ENCODE data around the gene TFR2. TPM values are rescaled to one million over a fixed set of nuclear protein-coding genes. Genes with fewer than 3 reads are reported as not detected.

The TFR2 gene
- total RNA-seq, 1 experiment from 2014 or later = 9.1 TPM

DNA sequence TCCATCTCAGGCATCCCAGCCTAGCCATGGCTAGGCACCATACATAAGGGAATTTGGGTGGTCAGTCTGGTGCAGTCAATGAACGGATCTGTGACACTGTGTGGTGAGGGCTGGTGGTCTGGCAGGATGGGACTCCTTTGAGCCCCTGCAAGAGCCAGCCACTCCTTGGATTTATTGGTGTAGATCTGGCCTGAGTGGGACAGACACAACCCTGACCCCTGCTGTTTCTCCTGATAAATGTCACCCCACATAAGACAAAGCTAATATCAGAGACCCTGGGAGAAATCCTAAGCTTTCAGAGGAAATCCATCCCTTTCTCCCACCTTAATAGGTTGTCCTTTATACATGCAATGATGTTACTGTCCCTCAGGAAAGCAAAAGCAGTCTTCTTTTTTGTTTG is 52.9 kb downstream of the TFR2 start:
- Histone ChIP-seq H3K4me3 (ENCODE audit: low read depth in 2 of 2, low read length in 2 of 2) (no peak overlapping the region), H3K9me3 (ENCODE audit: control insufficient read depth, insufficient read depth, low read depth, low read length) (no peaks in the 10 kb centered on the region), H3K27me3 (ENCODE audit: control insufficient read depth, insufficient read depth, low read length) (no peaks in the 10 kb centered on the region), H3K27ac (ENCODE audit: low read length) (no peak overlapping the region), H3K4me1 (ENCODE audit: control insufficient read depth, insufficient read depth, low read length) (peaks cover 12% of the 10 kb centered on the region), H3K36me3 (ENCODE audit: control insufficient read depth, insufficient read depth, low read length) (no peaks in the 10 kb centered on the region)
- in situ Hi-C loops (cut with HindIII; ENCODE audit: low pct_unique_long_range_greater_than_20kb, low sequenced_read_pairs) (no loop called here), intact Hi-C loops (cut with micrococcal nuclease; ENCODE audit: unreplicated experiment) (no loop called here)
- no peak for TF ChIP-seq SIN3A (IDR thresholded peaks at IDR 0.05; ENCODE audit: borderline replicate concordance, insufficient read depth, low read depth, low read length)
- TF ChIP-seq, protein P1, sequence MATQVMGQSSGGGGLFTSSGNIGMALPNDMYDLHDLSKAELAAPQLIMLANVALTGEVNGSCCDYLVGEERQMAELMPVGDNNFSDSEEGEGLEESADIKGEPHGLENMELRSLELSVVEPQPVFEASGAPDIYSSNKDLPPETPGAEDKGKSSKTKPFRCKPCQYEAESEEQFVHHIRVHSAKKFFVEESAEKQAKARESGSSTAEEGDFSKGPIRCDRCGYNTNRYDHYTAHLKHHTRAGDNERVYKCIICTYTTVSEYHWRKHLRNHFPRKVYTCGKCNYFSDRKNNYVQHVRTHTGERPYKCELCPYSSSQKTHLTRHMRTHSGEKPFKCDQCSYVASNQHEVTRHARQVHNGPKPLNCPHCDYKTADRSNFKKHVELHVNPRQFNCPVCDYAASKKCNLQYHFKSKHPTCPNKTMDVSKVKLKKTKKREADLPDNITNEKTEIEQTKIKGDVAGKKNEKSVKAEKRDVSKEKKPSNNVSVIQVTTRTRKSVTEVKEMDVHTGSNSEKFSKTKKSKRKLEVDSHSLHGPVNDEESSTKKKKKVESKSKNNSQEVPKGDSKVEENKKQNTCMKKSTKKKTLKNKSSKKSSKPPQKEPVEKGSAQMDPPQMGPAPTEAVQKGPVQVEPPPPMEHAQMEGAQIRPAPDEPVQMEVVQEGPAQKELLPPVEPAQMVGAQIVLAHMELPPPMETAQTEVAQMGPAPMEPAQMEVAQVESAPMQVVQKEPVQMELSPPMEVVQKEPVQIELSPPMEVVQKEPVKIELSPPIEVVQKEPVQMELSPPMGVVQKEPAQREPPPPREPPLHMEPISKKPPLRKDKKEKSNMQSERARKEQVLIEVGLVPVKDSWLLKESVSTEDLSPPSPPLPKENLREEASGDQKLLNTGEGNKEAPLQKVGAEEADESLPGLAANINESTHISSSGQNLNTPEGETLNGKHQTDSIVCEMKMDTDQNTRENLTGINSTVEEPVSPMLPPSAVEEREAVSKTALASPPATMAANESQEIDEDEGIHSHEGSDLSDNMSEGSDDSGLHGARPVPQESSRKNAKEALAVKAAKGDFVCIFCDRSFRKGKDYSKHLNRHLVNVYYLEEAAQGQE (IDR thresholded peaks at IDR 0.05; ENCODE audit: insufficient read depth in 1 of 2, low read depth in 2 of 2, low read length in 1 of 2) = no peak
- TF ChIP-seq TCF7L2 (IDR thresholded peaks at IDR 0.05; ENCODE audit: low read depth, low read length) = no peak
- no peak for TF ChIP-seq CTCF (IDR thresholded peaks at IDR 0.05)
- TF ChIP-seq POLR2AphosphoS5 (IDR thresholded peaks at IDR 0.05; ENCODE audit: low read depth, low read length) = no peak
- ChIA-PET POLR2A (interaction anchor here (0.7 kb wide), 1 partner anchor 17 kb away, joined by 6 read pairs; no protein-coding TSS in a partner anchor), CTCF (interaction anchor here (0.5 to 1.3 kb wide), 7 partner anchors 9 to 80 kb away, joined by 3 to 9 read pairs (median 3); partner anchors contain the start of gene MOSPD3)
- no peak for ATAC-seq
- DNase-seq (ENCODE audit: low read depth, low spot score) = no peak
- BruUV-seq (replicated peaks) = no TSS peak

DNA sequence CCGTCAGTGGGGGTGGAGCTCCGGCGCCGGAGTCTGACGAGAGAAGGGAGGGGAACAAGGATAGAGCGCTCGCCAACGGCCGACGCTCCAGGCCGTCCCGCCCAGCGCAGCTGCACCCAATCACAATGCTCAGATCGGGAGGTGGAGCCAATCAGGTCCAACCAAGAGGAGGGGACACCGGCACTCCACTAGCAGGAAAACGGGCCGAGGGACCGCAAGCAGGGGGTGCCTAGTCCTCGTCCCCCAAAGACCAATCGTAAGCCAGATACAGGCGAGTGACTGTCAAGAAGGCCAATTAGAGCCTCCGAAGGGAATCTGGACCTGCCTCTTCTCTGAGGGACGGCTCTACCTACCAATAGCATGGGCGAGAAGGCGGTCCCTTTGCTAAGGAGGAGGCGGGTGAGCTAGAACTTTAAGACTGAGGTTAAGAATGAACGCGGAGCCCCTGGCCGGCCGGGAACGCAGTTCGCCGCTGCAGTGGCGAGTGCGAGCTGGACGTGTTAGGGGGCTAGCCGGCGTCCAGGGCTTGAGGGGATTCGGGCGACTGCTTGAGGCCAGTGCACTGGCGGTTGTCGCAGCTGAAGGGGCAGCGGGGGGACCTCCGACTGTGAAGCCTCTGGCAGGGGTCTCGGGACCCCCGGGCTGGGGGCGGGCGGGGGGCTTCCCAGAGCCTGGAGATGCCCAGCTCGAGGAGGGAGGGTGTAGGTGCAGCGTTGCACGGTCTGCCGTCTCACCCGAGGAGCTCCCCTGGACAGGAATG is 54.9 kb downstream of the TFR2 start, which contains the start of gene FBXO24:
Gene FBXO24 (plus strand): TSS at position 63 of the 760 bp plus-strand sequence. CDS start 298 bp downstream, at position 361.
- Histone ChIP-seq H3K9me3 (ENCODE audit: control insufficient read depth, insufficient read depth, low read depth, low read length) (no peaks in the 10 kb centered on the region), H3K36me3 (ENCODE audit: control insufficient read depth, insufficient read depth, low read length) (peaks cover 6% of the 10 kb centered on the region; the same call in 1 of the 2 replicates), H3K4me1 (ENCODE audit: control insufficient read depth, insufficient read depth, low read length) (peaks cover 12% of the 10 kb centered on the region), H3K4me3 (ENCODE audit: low read depth in 2 of 2, low read length in 2 of 2) (peak within 1 kb of the TSS; percentile 89 to 93), H3K27me3 (ENCODE audit: control insufficient read depth, insufficient read depth, low read length) (no peaks in the 10 kb centered on the region), H3K27ac (ENCODE audit: low read length) (peak within 1 kb of the TSS; percentile 86)
- TF ChIP-seq CTCF (IDR thresholded peaks at IDR 0.05) (no peak), SIN3A (IDR thresholded peaks at IDR 0.05; ENCODE audit: borderline replicate concordance, insufficient read depth, low read depth, low read length) (no peak), TCF7L2 (IDR thresholded peaks at IDR 0.05; ENCODE audit: low read depth, low read length) (peak; percentile 38; the same call in 1 of the 2 replicates), POLR2AphosphoS5 (IDR thresholded peaks at IDR 0.05; ENCODE audit: low read depth, low read length) (0 out of 2 replicates have a peak, but pooled peaks have one; percentile 2)
- TF ChIP-seq, protein P1 (IDR thresholded peaks at IDR 0.05; ENCODE audit: insufficient read depth in 1 of 2, low read depth in 2 of 2, low read length in 1 of 2) = no peak
- BruUV-seq (replicated peaks) = no TSS peak
- CTCF ChIA-PET = interaction anchor here (0.5 to 1.1 kb wide), 6 partner anchors 17 to 266 kb away, joined by 3 to 8 read pairs (median 3); partner anchors contain the start of gene SLC12A9
- intact Hi-C loops (cut with micrococcal nuclease; ENCODE audit: unreplicated experiment) (no loop called here), in situ Hi-C loops (cut with HindIII; ENCODE audit: low pct_unique_long_range_greater_than_20kb, low sequenced_read_pairs) (no loop called here)
- ATAC-seq (peak; percentile 95), DNase-seq (ENCODE audit: low read depth, low spot score) (peak; percentile 100)
- POLR2A ChIA-PET = interaction anchor here (0.6 kb wide), 2 partner anchors 12 to 303 kb away, joined by 7 read pairs; no protein-coding TSS in a partner anchor
